DOHH2 (cell line): ENCODE results near the gene LARGE1.

Experiments
- EZH2phosphoT487 ChIP-seq: fragments of 200-600 bp; sonication (generic); IDR thresholded peaks from 2 replicates; pipeline ENCODE4 v1.6.1; 2017; ENCODE audit warnings: borderline replicate concordance, mild to moderate bottlenecking, antibody characterized with exemption, low read length, moderate library complexity, mixed read lengths
- TF ChIP-seq, protein P1 (sequence below): fragments of 200-600 bp; sonication (generic); IDR thresholded peaks from one replicate; pipeline ENCODE4 v1.5.1; 2014; ENCODE audit warnings: antibody characterized with exemption, mild to moderate bottlenecking, low read depth, low read length; ENCODE audit not compliant: poor library complexity, severe bottlenecking

DNA sequence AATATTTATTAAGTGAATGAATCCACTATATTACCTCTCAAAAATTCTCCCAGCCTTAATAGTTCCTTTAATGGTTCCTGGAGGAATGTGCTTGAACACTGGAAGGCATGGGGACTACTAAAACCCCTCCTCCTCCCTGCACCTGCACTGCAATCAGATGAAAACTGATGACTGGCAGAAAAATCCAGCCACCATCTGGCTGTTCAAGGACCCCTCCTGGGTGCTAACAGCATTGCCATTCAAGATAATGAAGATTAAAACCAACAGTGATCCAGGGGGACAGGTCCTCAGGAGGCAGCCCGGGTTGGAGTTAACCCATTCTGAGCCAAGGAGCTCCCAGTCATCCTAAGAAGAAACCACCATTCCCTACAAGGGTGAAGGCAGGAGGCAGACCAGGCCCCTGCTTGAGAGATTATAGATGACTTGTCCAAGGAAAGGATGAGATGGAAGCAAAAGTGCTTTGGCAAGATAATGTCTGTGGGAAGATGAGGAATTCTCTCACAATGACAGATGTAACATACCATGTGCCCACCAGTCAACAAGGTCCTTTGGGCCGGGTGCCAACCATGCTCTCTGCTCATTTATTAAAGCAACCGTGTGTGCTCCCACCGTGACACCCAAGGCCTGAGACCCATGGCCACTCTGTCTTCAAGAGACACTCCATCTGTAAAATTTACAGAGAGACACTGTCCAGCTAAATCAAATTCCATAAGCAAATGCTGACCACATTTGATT, 90.6 kb downstream of the LARGE1 start:
- TF ChIP-seq, protein P1, sequence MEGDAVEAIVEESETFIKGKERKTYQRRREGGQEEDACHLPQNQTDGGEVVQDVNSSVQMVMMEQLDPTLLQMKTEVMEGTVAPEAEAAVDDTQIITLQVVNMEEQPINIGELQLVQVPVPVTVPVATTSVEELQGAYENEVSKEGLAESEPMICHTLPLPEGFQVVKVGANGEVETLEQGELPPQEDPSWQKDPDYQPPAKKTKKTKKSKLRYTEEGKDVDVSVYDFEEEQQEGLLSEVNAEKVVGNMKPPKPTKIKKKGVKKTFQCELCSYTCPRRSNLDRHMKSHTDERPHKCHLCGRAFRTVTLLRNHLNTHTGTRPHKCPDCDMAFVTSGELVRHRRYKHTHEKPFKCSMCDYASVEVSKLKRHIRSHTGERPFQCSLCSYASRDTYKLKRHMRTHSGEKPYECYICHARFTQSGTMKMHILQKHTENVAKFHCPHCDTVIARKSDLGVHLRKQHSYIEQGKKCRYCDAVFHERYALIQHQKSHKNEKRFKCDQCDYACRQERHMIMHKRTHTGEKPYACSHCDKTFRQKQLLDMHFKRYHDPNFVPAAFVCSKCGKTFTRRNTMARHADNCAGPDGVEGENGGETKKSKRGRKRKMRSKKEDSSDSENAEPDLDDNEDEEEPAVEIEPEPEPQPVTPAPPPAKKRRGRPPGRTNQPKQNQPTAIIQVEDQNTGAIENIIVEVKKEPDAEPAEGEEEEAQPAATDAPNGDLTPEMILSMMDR = no peak
- no peak for TF ChIP-seq EZH2phosphoT487
